ENCODE measurements around the gene CD22.

The CD22 gene

DNA sequence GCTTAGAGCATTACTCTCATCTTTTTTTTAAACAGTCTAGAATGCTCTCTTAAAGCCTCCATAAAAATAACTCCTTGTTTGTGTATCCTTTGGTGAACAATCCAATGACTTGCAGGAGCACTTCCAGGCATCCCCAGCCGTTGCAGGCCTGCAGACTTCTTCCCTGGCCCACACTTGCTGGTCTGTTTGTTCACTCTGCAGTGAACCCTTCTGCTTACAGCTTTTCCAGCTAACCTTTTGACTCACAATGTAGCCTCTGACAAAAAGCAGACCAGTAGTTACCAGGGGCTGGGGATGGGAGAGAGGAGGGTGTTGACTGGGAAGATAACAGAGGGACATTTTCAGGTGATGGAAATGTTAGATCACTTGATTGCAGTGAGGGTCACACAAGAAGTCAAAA lies 51.0 kb downstream of the CD22 start:
- TF ChIP-seq, protein P1, sequence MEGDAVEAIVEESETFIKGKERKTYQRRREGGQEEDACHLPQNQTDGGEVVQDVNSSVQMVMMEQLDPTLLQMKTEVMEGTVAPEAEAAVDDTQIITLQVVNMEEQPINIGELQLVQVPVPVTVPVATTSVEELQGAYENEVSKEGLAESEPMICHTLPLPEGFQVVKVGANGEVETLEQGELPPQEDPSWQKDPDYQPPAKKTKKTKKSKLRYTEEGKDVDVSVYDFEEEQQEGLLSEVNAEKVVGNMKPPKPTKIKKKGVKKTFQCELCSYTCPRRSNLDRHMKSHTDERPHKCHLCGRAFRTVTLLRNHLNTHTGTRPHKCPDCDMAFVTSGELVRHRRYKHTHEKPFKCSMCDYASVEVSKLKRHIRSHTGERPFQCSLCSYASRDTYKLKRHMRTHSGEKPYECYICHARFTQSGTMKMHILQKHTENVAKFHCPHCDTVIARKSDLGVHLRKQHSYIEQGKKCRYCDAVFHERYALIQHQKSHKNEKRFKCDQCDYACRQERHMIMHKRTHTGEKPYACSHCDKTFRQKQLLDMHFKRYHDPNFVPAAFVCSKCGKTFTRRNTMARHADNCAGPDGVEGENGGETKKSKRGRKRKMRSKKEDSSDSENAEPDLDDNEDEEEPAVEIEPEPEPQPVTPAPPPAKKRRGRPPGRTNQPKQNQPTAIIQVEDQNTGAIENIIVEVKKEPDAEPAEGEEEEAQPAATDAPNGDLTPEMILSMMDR (IDR thresholded peaks at IDR 0.05; ENCODE audit: borderline replicate concordance, control extremely low read depth, extremely low read depth, insufficient read depth, missing control alignments), result no peak
- no peak for DNase-seq (ENCODE audit: low spot score)
- in situ Hi-C loops (cut with MboI; ENCODE audit: low sequenced_read_pairs, unreplicated experiment), result no loop called here

GRCh38 chr19:35380450-35381124 lies 51.6 kb downstream of the CD22 start:
- in situ Hi-C loops (cut with MboI; ENCODE audit: low sequenced_read_pairs, unreplicated experiment), result no loop called here
- TF ChIP-seq, protein P1 (IDR thresholded peaks at IDR 0.05; ENCODE audit: borderline replicate concordance, control extremely low read depth, extremely low read depth, insufficient read depth, missing control alignments), result no peak

DNA sequence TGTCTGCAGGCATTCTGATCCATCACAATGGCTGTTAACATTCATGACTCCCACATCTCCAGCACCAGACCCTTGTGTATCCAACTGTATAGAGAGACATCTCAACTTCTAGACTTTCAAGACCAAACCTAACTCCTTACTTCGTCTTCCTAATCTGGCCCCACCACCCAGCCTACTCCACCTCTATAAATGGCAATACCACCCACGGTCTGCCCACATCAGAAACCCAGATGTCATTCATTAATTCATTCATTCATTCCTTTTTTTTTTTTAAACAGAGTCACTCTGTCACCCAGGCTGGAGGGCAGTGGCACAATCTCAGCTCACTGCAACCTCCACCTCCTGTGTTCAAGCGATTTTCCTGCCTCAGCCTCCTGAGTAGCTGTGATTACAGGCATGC lies 52.3 kb downstream of the CD22 start:
- TF ChIP-seq, protein P1 (IDR thresholded peaks at IDR 0.05; ENCODE audit: borderline replicate concordance, control extremely low read depth, extremely low read depth, insufficient read depth, missing control alignments), result no peak
- in situ Hi-C loops (cut with MboI; ENCODE audit: low sequenced_read_pairs, unreplicated experiment), result no loop called here
- no peak for DNase-seq (ENCODE audit: low spot score)

More at GRCh38 chr19:35380450-35381124, 51.6 kb downstream of the CD22 start:
- DNase-seq (ENCODE audit: low spot score), result no peak

- in situ Hi-C loops (cut with MboI; ENCODE audit: low sequenced_read_pairs, unreplicated experiment), result no loop called here
- TF ChIP-seq, protein P1 (IDR thresholded peaks at IDR 0.05; ENCODE audit: borderline replicate concordance, control extremely low read depth, extremely low read depth, insufficient read depth, missing control alignments), result no peak
- DNase-seq (ENCODE audit: low spot score), result no peak
Observed at GRCh38 chr19:35381926-35382325, 52.9 kb downstream of the CD22 start.

DNA sequence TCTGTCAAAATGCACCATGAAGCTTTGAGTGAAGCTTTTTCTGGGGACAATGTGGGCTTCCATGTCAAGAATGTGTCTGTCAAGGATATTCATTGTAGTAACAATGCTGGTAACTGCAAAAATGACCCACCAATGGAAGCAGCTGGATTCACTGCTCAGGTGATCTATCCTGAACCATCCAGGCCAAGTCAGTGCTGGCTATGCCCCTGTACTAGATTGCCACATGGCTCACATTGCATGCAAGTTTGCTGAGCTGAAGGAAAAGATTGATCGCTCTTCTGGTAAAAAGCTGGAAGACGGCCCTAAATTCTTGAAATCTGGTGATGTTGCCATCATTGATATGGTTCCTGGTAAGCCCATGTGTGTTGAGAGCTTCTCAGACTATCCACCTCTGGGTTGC lies 54.5 kb downstream of the CD22 start:
- no peak for DNase-seq (ENCODE audit: low spot score)
- TF ChIP-seq, protein P1 (IDR thresholded peaks at IDR 0.05; ENCODE audit: borderline replicate concordance, control extremely low read depth, extremely low read depth, insufficient read depth, missing control alignments), result no peak
- in situ Hi-C loops (cut with MboI; ENCODE audit: low sequenced_read_pairs, unreplicated experiment), result no loop called here

DNA sequence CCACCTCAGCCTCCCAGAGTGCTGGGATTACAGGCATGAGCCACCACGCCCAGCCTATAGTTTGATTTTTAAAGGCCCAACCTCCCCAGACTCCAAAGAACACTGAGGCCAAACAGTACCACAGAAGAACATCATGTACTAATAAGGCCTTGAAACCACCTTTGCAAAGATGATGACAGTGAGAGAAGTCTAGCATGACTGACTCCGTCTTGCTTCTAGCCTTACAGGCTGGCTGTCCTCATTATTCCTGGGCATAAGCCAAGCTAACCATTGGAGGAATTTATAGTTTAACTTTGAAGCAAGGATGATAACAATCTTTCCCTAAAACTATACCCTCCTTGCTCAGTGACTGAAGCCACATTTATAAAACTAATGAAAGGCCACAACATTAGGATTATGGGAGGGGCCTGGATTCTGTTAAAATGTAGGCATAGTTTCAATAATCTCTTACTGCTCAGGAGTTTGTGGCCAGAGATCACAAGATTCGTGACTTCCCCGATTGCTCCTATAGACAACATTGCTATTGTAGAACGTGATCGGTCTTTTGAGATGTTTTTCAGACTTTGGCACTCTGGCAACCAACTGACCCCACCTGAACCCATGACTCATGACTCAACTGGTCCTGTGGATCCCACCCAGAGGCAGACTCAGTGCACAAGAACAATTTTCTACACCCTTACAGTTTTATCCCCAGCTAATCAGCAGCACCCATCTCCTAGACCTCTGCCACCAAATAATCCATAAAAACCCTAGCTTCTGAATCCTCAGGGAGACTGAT lies 59.5 kb downstream of the CD22 start:
- DNase-seq (ENCODE audit: low spot score), result no peak

More for the DNA sequence above, 59.5 kb downstream of the CD22 start:
- TF ChIP-seq, protein P1 (IDR thresholded peaks at IDR 0.05; ENCODE audit: borderline replicate concordance, control extremely low read depth, extremely low read depth, insufficient read depth, missing control alignments), result no peak
- in situ Hi-C loops (cut with MboI; ENCODE audit: low sequenced_read_pairs, unreplicated experiment), result no loop called here
